GM12878 (cell line): Measurements from ENCODE around the gene SYCE3. TPM values are rescaled to one million over a fixed set of nuclear protein-coding genes. Genes with fewer than 3 reads are reported as not detected.

ENCODE experiments used
- ATF2 ChIP-seq: IDR thresholded peaks from 2 replicates; pipeline ENCODE4 v1.6.1; 2012; ENCODE audit warnings: low read length, inconsistent platforms
- BHLHE40 ChIP-seq, 2 experiments: fragments of 450-650 bp in 1 of 2; IDR thresholded peaks; 2 replicates each; pipeline ENCODE4 v1.6.1; 2011 to 2017; ENCODE audit warnings: low read depth in 2 of 2, borderline replicate concordance in 1 of 2, improper control_type of control experiment in 1 of 2, low read length in 1 of 2, mild to moderate bottlenecking in 1 of 2
- CBFB ChIP-seq: IDR thresholded peaks from 2 replicates; pipeline ENCODE4 v1.6.1; 2016; ENCODE audit warnings: antibody characterized with exemption, low read depth
- CUX1 ChIP-seq: IDR thresholded peaks from 2 replicates; pipeline ENCODE4 v1.6.1; 2012; ENCODE audit warnings: improper control_type of control experiment, low read depth, low read length; ENCODE audit not compliant: insufficient replicate concordance
- EED ChIP-seq: sonication (generic); IDR thresholded peaks from 2 replicates; pipeline ENCODE4 v1.6.1; 2016; ENCODE audit warnings: antibody characterized with exemption, low read depth
- FOXK2 ChIP-seq: fragments of 450-650 bp; IDR thresholded peaks from 2 replicates; pipeline ENCODE4 v1.6.1; 2017; ENCODE audit warnings: mild to moderate bottlenecking, moderate library complexity
- GATAD2B ChIP-seq: fragments of 450-650 bp; conservative IDR thresholded peaks from 2 replicates; pipeline ENCODE4 v1.6.1; 2017; ENCODE audit warnings: low read depth, mild to moderate bottlenecking, moderate library complexity
- IKZF1 ChIP-seq: fragments of 450-650 bp; conservative IDR thresholded peaks from 2 replicates; pipeline ENCODE4 v1.6.1; 2017; ENCODE audit warnings: antibody characterized with exemption, mild to moderate bottlenecking
- IRF3 ChIP-seq: fragments of 450-650 bp; IDR thresholded peaks from 2 replicates; pipeline ENCODE4 v1.6.1; 2014; ENCODE audit warnings: mild to moderate bottlenecking
- IRF4 ChIP-seq: IDR thresholded peaks from 2 replicates; pipeline ENCODE4 v1.6.1; 2011; ENCODE audit warnings: low read depth, low read length
- MLLT1 ChIP-seq: fragments of 450-650 bp; IDR thresholded peaks from 2 replicates; pipeline ENCODE4 v1.6.1; 2016; ENCODE audit warnings: mild to moderate bottlenecking
- MTA2 ChIP-seq: fragments of 450-650 bp; IDR thresholded peaks from 2 replicates; pipeline ENCODE4 v1.6.1; 2016; ENCODE audit warnings: low read depth, mild to moderate bottlenecking, moderate library complexity
- NRF1 ChIP-seq: conservative IDR thresholded peaks from 2 replicates; pipeline ENCODE4 v1.6.1; 2011; ENCODE audit warnings: mild to moderate bottlenecking, low read depth, low read length, improper control_type of control experiment
- SKIL ChIP-seq: fragments of 450-650 bp; IDR thresholded peaks from 2 replicates; pipeline ENCODE4 v1.6.1; 2017; ENCODE audit warnings: mild to moderate bottlenecking, low read depth, inconsistent platforms; ENCODE audit not compliant: poor library complexity, severe bottlenecking
- TARDBP ChIP-seq: IDR thresholded peaks from 2 replicates; pipeline ENCODE4 v1.6.1; 2016; ENCODE audit warnings: borderline replicate concordance
- TCF12 ChIP-seq: IDR thresholded peaks from 2 replicates; pipeline ENCODE4 v1.6.1; 2011; ENCODE audit warnings: low read depth, mild to moderate bottlenecking, low read length
- USF2 ChIP-seq: IDR thresholded peaks from 2 replicates; pipeline ENCODE4 v1.6.1; 2011; ENCODE audit warnings: low read depth, low read length, improper control_type of control experiment, borderline replicate concordance
- ZZZ3 ChIP-seq: IDR thresholded peaks from 2 replicates; pipeline ENCODE4 v1.6.1; 2011; ENCODE audit warnings: low read depth; ENCODE audit not compliant: control insufficient read depth, insufficient read length
- polyA plus RNA-seq, 11 experiments: library from polyadenylated mRNA; depleted of rRNA in 4 of 11; unstranded in 6 of 11; stranded (reverse) in 5 of 11; fragments of >200 nt; fragmentation: Nextera tagmentation in 4 of 11; fragmentation: Illumina TruSeq in 1 of 11; extraction: Ambion mirVana in 4 of 11; extraction: Trizol in 1 of 11; gene quantifications; 1 replicate in 1 of 11; 2 replicates in 10 of 11; pipeline versions ENCODE4 v1.2.1 to v1.2.3, GENCODE V29; 2011 to 2016; ENCODE audit warnings: inconsistent platforms in 2 of 11, missing spikeins in 2 of 11, low read depth in 1 of 11
- total RNA-seq, 4 experiments: library from RNA; depleted of rRNA in 3 of 4; stranded (reverse); fragments of >200 nt in 3 of 4; fragmentation: Illumina TruSeq in 1 of 4; extraction: Trizol in 1 of 4; gene quantifications; 2 replicates each; pipeline versions ENCODE4 v1.2.1 to v1.2.3, GENCODE V29; 2013 to 2021

SYCE3 gene
- total and polyA plus RNA-seq, 10 of the 15 experiments (the other 5 are each of a cell fraction or from before 2014, with no cell fraction given), result 0.38 to 0.91 (median 0.76) TPM; not detected in 4

GRCh38 chr22:50542416-50542927 is 20.2 kb downstream of the SYCE3 start (continued):
- no peak for TF ChIP-seq CUX1
- TF ChIP-seq IRF4, result peak; percentile 66
- no peak for TF ChIP-seq ATF2
- TF ChIP-seq USF2, result no peak
- TF ChIP-seq NRF1, result no peak
- TF ChIP-seq TARDBP, result no peak
- peak; percentile 81 for TF ChIP-seq MTA2
- peak; percentile 66 for TF ChIP-seq MLLT1
- peak; percentile 69 for TF ChIP-seq GATAD2B
- peak; percentile 93 to 94 for TF ChIP-seq BHLHE40 (IDR thresholded peaks at IDR 0.05; ENCODE audit: borderline replicate concordance in 1 of 2, low read depth in 2 of 2, low read length in 1 of 2)
- no peak for TF ChIP-seq ZZZ3
- TF ChIP-seq EED, result peak; percentile 86
- TF ChIP-seq CBFB, result no peak; the same call in 1 of the 2 replicates
- peak; percentile 54 for TF ChIP-seq SKIL
- no peak for TF ChIP-seq IRF3
- TF ChIP-seq IKZF1, result peak; percentile 89
- TF ChIP-seq FOXK2, result no peak
- TF ChIP-seq TCF12, result peak; percentile 66
